ENCODE results near the gene LGALS16.
"Not testable (repeated sequence)": the region's sequence is repeated elsewhere in the genome, so short reads cannot be mapped to it uniquely, and the experiment has no call there.

The LGALS16 gene

DNA sequence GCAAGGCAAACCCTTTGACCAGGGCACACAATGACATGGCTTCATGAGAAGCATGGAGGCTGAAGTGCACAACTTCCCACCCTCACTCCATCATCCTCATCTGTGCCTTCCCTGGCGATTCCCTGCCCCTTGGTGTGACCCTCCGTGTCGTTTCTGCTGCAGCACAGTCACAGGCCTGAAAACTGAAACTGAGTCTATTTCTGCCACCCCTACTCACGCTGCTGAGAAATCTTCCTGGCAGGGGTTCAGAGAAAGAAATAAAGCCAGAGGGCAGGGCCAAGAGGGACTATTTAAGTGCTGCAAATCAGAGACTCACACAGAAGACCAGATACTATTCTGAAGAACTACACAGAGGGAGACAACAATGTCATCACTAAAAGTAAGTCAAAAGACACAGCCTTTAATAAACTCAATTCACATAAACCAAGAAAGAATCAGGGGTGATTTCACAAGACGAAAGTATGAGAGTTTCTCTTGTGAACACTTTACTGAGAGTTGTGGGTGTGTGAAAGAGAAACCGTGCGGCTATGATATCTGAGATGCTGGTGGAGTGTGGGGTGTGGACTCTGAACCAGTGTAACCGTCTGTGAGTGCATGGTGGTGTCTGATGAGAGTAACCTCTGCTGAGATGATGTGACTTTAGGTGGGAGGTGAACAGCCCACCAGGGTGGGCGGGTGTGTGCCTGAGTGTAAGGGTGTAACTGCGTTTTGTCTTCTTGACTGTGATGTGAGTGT lies 23.5 kb downstream of the LGALS16 start:
- DNase-seq: peak; percentile 52

DNA sequence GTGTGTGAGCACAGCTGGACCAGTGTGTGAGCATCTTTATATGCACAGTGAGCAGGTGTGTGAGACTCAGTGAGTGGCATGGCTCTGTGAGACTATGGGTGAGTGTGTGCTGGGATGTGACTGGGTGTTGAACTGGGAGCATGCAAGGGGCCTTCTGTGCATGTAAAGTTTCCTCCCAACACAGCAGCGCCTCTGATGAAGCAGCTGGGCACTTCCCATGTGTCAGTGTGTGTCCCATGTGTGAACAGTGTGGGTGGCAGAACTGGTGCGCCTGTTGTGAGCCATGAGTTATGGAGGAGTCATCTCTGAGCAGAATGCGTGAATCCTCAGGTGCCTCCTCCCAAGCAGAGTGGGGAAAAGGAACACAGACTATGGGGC lies 24.1 kb downstream of the LGALS16 start:
- DNase-seq: peak; percentile 62

- DNase-seq: no peak
These were observed 24.9 kb downstream of the LGALS16 start for GRCh38 chr19:39680593-39680992.

DNA sequence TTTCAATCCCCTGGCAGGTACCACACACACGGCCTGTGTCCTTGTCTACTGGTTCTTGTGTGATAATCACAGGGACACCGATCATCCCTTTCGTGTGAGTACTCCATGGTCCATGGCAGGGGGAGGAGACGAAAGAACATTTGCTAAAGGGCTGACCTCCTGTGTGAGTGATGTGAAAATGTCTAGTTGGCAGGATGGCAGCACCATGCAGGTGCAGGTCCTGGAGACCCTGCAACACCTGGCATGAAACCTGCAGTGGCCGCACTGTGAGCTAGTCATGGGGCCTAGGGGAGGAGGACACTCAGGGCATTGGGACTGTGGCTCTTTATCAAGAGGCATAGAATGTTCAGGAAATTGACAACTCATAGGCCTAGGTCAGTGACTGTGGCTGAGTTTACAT lies 25.7 kb downstream of the LGALS16 start:
- no peak for DNase-seq

DNA sequence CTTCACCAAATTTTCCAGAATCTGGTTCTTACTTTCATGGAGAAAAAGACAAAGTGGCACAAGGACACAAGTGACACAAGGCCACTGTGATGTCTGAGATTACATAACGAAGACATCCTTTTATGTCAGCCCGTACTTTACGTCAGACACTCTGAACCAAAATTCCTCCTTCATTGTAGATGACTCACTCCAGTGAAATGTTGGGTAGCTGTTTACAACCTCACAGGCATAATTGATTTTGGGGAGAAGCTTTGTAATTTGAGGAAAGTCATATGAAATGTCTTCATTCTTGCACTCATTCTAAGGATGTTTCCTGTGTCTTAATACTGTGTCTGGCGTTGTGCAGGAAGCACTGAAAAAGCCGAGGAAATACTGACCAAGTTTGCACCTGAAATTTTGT lies 28.6 kb downstream of the LGALS16 start:
- no peak for DNase-seq

DNA sequence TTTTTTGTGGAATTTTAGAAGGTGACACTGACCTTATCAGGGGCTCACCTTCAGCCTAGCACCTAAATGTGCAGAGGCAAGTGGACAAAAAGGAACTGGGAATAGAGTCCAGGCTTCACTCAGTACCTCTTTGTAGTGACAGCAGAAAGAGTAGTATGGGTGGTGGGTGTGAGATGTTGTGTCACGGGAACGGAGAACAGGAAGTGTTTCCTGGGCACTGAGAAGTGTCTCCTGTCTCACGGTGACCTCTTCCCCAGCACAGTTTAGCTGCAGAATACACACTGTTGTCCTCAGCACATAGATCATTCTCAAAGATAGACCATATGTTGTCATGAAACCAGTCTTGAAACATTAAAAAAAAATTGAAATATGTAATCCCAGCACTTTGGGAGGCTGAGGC lies 31.0 kb downstream of the LGALS16 start:
- no peak for DNase-seq

DNA sequence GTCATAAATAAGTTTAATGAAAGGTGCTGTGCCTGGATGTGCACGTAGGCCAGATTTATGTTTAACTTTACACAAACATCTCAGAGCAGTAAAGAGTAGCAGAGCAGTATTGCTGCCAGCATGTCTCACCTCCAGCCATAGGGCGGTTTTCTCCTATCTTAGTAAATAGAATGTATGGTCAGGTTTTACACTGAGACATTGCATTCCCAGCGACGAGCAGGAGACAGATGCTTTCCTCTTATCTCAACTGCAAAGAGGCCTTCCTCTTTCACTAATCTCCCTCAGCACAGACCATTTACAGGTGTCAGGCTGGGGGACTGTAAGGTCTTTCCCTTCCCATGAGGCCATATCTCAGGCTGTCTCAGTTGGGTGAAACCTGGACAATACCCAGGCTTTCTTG lies 32.9 kb downstream of the LGALS16 start:
- DNase-seq: not testable (repeated sequence)

- no peak for DNase-seq
These were observed 36.5 kb downstream of the LGALS16 start for GRCh38 chr19:39692166-39692565.

DNA sequence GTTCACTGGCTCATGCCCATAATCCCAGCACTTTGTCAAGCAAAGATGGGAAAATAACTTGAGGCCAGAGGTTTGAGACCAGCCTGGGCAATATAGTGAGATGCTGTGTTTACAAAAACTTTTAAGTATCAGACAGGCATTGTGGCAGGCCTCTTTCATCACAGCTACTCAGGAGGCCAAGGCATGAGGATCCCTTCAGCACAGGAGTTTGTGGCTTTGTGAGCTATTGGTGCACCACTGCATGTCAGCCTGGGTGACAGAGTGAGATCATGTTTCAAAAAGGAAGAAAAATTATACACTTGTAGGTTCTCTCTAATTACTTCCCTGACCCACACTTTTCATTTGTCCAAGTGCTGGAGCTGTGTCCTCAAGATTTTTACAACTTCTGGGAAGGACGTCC lies 37.1 kb downstream of the LGALS16 start:
- DNase-seq: no peak

- DNase-seq: no peak
These were observed 40.0 kb downstream of the LGALS16 start for GRCh38 chr19:39695759-39696158.

DNA sequence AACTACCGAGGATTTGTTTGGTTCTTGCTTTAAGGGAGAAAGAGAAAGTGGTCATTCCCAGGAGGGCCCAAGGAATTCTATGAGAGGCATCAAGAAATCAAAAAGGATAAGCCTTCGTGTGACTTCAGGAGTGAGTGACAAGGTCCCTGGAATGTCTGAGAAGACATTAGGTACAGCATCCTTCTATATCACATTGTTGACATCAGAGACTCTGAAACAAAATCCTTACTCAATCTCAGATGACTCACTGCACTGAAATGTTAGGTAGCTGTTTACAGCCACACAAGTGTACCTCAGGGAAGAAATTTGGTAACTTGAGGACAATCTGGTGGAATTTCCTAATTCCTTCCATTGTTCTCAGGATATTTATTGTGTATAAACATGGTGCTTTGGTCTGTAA lies 40.7 kb downstream of the LGALS16 start:
- no peak for DNase-seq

GRCh38 chr19:39698535-39698934 lies 42.8 kb downstream of the LGALS16 start:
- DNase-seq: no peak

- no peak for DNase-seq
These were observed 45.6 kb downstream of the LGALS16 start for GRCh38 chr19:39701291-39701690.

DNA sequence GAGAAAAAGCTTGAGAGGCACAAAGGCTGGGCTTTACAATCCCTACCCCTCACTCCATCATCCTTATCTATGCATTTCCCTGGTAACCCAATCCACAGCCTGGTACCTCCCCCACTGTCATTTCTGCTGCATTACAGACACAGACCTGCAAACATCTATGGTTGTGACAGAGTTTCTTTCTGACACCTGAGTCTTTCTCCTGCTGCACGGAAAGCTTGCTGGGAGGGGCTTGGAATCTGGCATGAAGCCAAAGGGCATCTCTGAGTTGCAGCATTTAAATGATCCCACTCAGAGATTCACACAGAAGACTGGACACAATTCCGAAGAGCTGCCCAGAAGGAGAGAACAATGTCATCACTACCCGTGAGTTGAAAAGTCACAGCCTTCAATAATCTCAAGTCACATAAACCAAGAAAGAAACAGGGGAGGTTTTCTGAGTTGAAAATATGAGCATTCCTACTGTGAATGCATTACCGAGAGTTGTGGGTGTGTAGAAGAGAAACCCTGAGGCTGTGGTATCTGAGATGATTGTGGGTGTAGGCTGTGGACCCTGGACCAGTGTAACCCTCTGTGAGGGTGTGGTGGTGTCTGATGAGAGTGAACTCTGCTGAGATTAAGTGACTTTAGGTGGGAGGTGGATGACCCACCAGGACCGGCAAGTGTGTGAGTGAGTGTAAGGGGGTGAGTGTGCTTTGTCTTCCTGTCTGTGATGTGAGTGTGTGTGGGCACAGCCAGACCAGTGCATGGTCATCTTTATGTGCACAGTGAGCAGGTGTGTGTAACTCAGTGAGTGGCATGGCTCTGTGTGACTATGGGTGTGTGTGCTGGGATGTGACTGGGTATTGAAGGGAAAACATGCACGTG lies 48.7 kb downstream of the LGALS16 start, which contains the start of gene LGALS14:
Gene LGALS14 (plus strand): TSS at position 301 of the 864 bp plus-strand sequence. CDS start 48 bp downstream, at position 349.
- DNase-seq: no peak

GRCh38 chr19:39705578-39706188 lies 50.0 kb downstream of the LGALS16 start:
- DNase-seq: peak; percentile 22

- no peak for DNase-seq
These were observed 52.9 kb downstream of the LGALS16 start for GRCh38 chr19:39708594-39708993.

GRCh38 chr19:39709026-39709872 lies 53.5 kb downstream of the LGALS16 start:
- no peak for DNase-seq
